Brain microvascular endothelial cell (primary cell): ENCODE results near the gene PSMD8.

ENCODE experiments used
- DNase-seq: peaks from one replicate; pipeline ENCODE4 v3.0.0-alpha.2; 2020
- H3K27ac ChIP-seq: fragments of 250-450 bp; sonication (Bioruptor Pico); 2 replicates; pipeline ENCODE4 v1.5.1; 2020; ENCODE audit warnings: mild to moderate bottlenecking, moderate library complexity
- H3K27me3 ChIP-seq: fragments of 250-450 bp; sonication (Bioruptor Pico); replicated peaks from 2 replicates; pipeline ENCODE4 v1.5.1; 2020; ENCODE audit warnings: mild to moderate bottlenecking
- H3K36me3 ChIP-seq: fragments of 250-450 bp; sonication (Bioruptor Pico); replicated peaks from 2 replicates; pipeline ENCODE4 v1.5.1; 2020; ENCODE audit warnings: mild to moderate bottlenecking
- H3K4me3 ChIP-seq: 2 replicates; pipeline ENCODE4 v1.5.1; 2011; ENCODE audit warnings: low read depth, mild to moderate bottlenecking, control low read depth, low read length, moderate library complexity
- CTCF ChIP-seq: IDR thresholded peaks from 2 replicates; pipeline ENCODE4 v1.5.1; 2011; ENCODE audit warnings: low read depth, mild to moderate bottlenecking, moderate library complexity, low read length, control low read depth, inconsistent platforms; ENCODE audit errors: missing control alignments
- in situ Hi-C: cut with HindIII; loops from 2 replicates; pipeline ENCODE4 v1.10.0; 2017; ENCODE audit warnings: low sequenced_read_pairs, low pct_ligation_motif_present

PSMD8 gene

GRCh38 chr19:38374332-38375097 is at the start of gene PSMD8:
PSMD8 (plus strand) TSS chr19:38374571; CDS start chr19:38374602, 31 bp downstream.
- H3K27ac ChIP-seq: peak within 1 kb of the TSS; percentile 95
- H3K36me3 ChIP-seq: peaks cover 26% of the 10 kb centered on the region
- no peaks in the 10 kb centered on the region for H3K27me3 ChIP-seq
- peak; percentile 31 for TF ChIP-seq CTCF
- in situ Hi-C loops: no loop called here
- H3K4me3 ChIP-seq: peak within 1 kb of the TSS; percentile 95
- peak; percentile 98 for DNase-seq

GRCh38 chr19:38326591-38326990 is 47.8 kb upstream of the PSMD8 start:
- Histone ChIP-seq H3K27ac (no peak overlapping the region), H3K4me3 (no peak overlapping the region), H3K36me3 (peaks cover 10% of the 10 kb centered on the region), H3K27me3 (no peaks in the 10 kb centered on the region)
- TF ChIP-seq CTCF: no peak
- in situ Hi-C loops: no loop called here
- DNase-seq: no peak

GRCh38 chr19:38329651-38330050 is 44.7 kb upstream of the PSMD8 start:
- in situ Hi-C loops: no loop called here
- no peak overlapping the region for H3K4me3 ChIP-seq
- TF ChIP-seq CTCF: no peak
- no peak for DNase-seq
- no peak overlapping the region for H3K27ac ChIP-seq
- peaks cover 6% of the 10 kb centered on the region for H3K36me3 ChIP-seq
- no peaks in the 10 kb centered on the region for H3K27me3 ChIP-seq

GRCh38 chr19:38331728-38332127 is 42.6 kb upstream of the PSMD8 start:
- H3K36me3 ChIP-seq: peaks cover 6% of the 10 kb centered on the region
- H3K27ac ChIP-seq: no peak overlapping the region
- in situ Hi-C loops: no loop called here
- no peak for TF ChIP-seq CTCF
- no peak for DNase-seq
- no peaks in the 10 kb centered on the region for H3K27me3 ChIP-seq
- H3K4me3 ChIP-seq: no peak overlapping the region

- DNase-seq: no peak
- in situ Hi-C loops: no loop called here
- Histone ChIP-seq H3K27ac (no peak overlapping the region), H3K27me3 (no peaks in the 10 kb centered on the region), H3K4me3 (no peak overlapping the region), H3K36me3 (peaks cover 2% of the 10 kb centered on the region)
- no peak for TF ChIP-seq CTCF
Observed at GRCh38 chr19:38333245-38333644, 41.1 kb upstream of the PSMD8 start.
